GM12891 (cell line): Measurements from ENCODE around the gene NRDC.

Source experiments
- PAX5 ChIP-seq: IDR thresholded peaks from 2 replicates; pipeline ENCODE4 v1.6.1; 2011; ENCODE audit warnings: low read length, moderate library complexity, mild to moderate bottlenecking; ENCODE audit not compliant: insufficient read depth, severe bottlenecking
- POLR2A ChIP-seq: IDR thresholded peaks from 2 replicates; pipeline ENCODE4 v1.6.1; 2011; ENCODE audit warnings: low read depth, low read length, control low read depth
- POLR2AphosphoS5 ChIP-seq: IDR thresholded peaks from 2 replicates; pipeline ENCODE4 v1.6.1; 2011; ENCODE audit warnings: low read depth, low read length, control low read depth
- POU2F2 ChIP-seq: IDR thresholded peaks from 2 replicates; pipeline ENCODE4 v1.6.1; 2011; ENCODE audit warnings: low read depth, mild to moderate bottlenecking, control low read depth, low read length, moderate library complexity
- SPI1 ChIP-seq: IDR thresholded peaks from 2 replicates; pipeline ENCODE4 v1.6.1; 2011; ENCODE audit warnings: low read depth, low read length, control low read depth
- TAF1 ChIP-seq: IDR thresholded peaks from 2 replicates; pipeline ENCODE4 v1.6.1; 2011; ENCODE audit warnings: low read depth, low read length, control low read depth

DNA sequence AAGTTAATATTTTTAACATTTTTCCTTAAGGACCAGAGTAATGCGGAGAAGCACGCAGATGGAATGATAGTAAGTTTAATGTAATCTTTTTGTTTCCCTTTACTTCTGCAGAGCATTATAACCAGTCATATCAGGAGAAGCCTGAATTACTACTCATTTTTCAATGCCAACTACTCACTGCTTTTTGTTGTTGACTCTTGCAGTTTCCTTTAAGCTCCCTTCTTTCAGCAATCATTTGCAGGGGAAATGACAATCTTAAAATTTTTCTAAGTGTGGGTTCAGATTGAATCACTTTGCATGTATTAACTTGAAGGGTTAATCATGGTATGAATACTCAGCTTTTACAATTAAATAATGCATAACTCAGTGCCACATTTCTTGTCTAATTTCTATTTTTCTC is 122.2 kb downstream of the NRDC start:
- TF ChIP-seq POU2F2 = no peak
- TF ChIP-seq TAF1 = no peak
- TF ChIP-seq POLR2AphosphoS5 = no peak
- TF ChIP-seq POLR2A = no peak
- no peak for TF ChIP-seq SPI1
- TF ChIP-seq PAX5 = no peak
